Measurements from ENCODE around the gene DDX23.
A peak's percentile ranks its signal among the peaks of the same experiment; 100 is the strongest.

- TF ChIP-seq CTCF (IDR thresholded peaks at IDR 0.05; ENCODE audit: low read length) (peak; percentile 84), EZH2 (IDR thresholded peaks at IDR 0.05; ENCODE audit: borderline replicate concordance, low read length) (no peak)
Observed at GRCh38 chr12:48852734-48853688, 1.0 kb upstream of the DDX23 start.

Data from OCI-LY1 (cell line).